DMS153 (cell line): ENCODE data around the gene LOXL4.

ENCODE experiments used
- DNase-seq: peaks from one replicate; lab custom pipeline; 2025; lab: John Stamatoyannopoulos, UW

The LOXL4 gene

GRCh38 chr10:98267894-98268693, at the start of gene LOXL4:
Gene LOXL4, minus strand, starts transcription at chr10:98268194. Its CDS starts 5,175 bp downstream, at chr10:98263019.
- no peak for DNase-seq

- peak; percentile 17 for DNase-seq
Observed at GRCh38 chr10:98316661-98317060, 48.7 kb upstream of the LOXL4 start.

GRCh38 chr10:98316170-98316569, 48.2 kb upstream of the LOXL4 start:
- DNase-seq: no peak

- no peak for DNase-seq
Observed at GRCh38 chr10:98314532-98315284, 46.7 kb upstream of the LOXL4 start.

- no peak for DNase-seq
Observed at GRCh38 chr10:98313598-98313997, 45.6 kb upstream of the LOXL4 start.

- DNase-seq: no peak
Observed at GRCh38 chr10:98312822-98313221, 44.8 kb upstream of the LOXL4 start.

- no peak for DNase-seq
Observed at GRCh38 chr10:98312349-98312748, 44.4 kb upstream of the LOXL4 start.

- no peak for DNase-seq
Observed at GRCh38 chr10:98310701-98311100, 42.7 kb upstream of the LOXL4 start.

- peak; percentile 92 for DNase-seq
Observed at GRCh38 chr10:98309366-98310355, 41.7 kb upstream of the LOXL4 start.

- peak; percentile 56 for DNase-seq
Observed at GRCh38 chr10:98308669-98309365, 40.8 kb upstream of the LOXL4 start.

GRCh38 chr10:98307916-98308541, 40.0 kb upstream of the LOXL4 start:
- no peak for DNase-seq

GRCh38 chr10:98306501-98306900, 38.5 kb upstream of the LOXL4 start:
- no peak for DNase-seq

- DNase-seq: no peak
Observed at GRCh38 chr10:98303569-98303968, 35.6 kb upstream of the LOXL4 start.

GRCh38 chr10:98302741-98303365, 34.9 kb upstream of the LOXL4 start:
- DNase-seq: no peak

GRCh38 chr10:98301664-98302319, 33.8 kb upstream of the LOXL4 start:
- no peak for DNase-seq

GRCh38 chr10:98300526-98301229, 32.7 kb upstream of the LOXL4 start:
- no peak for DNase-seq

- no peak for DNase-seq
Observed at GRCh38 chr10:98299341-98299740, 31.3 kb upstream of the LOXL4 start.

GRCh38 chr10:98296524-98296923, 28.5 kb upstream of the LOXL4 start:
- no peak for DNase-seq

- no peak for DNase-seq
Observed at GRCh38 chr10:98295907-98296306, 27.9 kb upstream of the LOXL4 start.
